WTC11 (cell line): ENCODE results near the gene CCK. TPM values are rescaled to one million over a fixed set of nuclear protein-coding genes. Genes with fewer than 3 reads are reported as not detected.

Source experiments
- ATAC-seq: fragments of 200-7000 bp; cut with Tn5 transposase; 2 replicates; pipeline ENCODE4 v1.10.0; 2021; ENCODE audit warnings: mild to moderate bottlenecking, moderate library complexity
- CTCF ChIA-PET: fragments of 300-600 bp; sonication (Branson Sonifier 250); formaldehyde crosslinking; loops from one replicate; lab custom pipeline; 2021; ENCODE audit warnings: antibody characterized with exemption; lab: Charles Lee
- POLR2A ChIA-PET: fragments of 350-600 bp; sonication (Branson Sonifier 250); formaldehyde crosslinking; loops from one replicate; lab custom pipeline; 2021; ENCODE audit warnings: antibody characterized with exemption; lab: Charles Lee
- DNase-seq: peaks from one replicate; pipeline ENCODE4 v3.0.0; 2021; ENCODE audit warnings: low spot score
- H3K27ac Mint-ChIP-seq: 2 replicates; pipeline ENCODE4 v1.8.0; 2021; ENCODE audit warnings: mixed read lengths
- H3K27me3 Mint-ChIP-seq: 2 replicates; pipeline ENCODE4 v1.8.0; 2021; ENCODE audit warnings: low read depth, mild to moderate bottlenecking, moderate library complexity, mixed read lengths
- H3K36me3 Mint-ChIP-seq: 2 replicates; pipeline ENCODE4 v1.8.0; 2021; ENCODE audit warnings: mixed read lengths
- H3K4me1 Mint-ChIP-seq: 2 replicates; pipeline ENCODE4 v1.8.0; 2022; ENCODE audit warnings: mixed read lengths
- H3K4me3 Mint-ChIP-seq: 2 replicates; pipeline ENCODE4 v1.8.0; 2021; ENCODE audit warnings: mild to moderate bottlenecking, moderate library complexity, mixed read lengths
- H3K9me3 Mint-ChIP-seq: 2 replicates; pipeline ENCODE4 v1.8.0; 2021; ENCODE audit warnings: mixed read lengths
- AFF4 ChIP-seq: sonication (generic); formaldehyde crosslinking; IDR thresholded peaks from 2 replicates; pipeline ENCODE4 v1.8.1; 2023; ENCODE audit warnings: mild to moderate bottlenecking, missing genetic modification reagents, borderline replicate concordance
- ARID4B ChIP-seq: sonication (generic); formaldehyde crosslinking; IDR thresholded peaks from 2 replicates; pipeline ENCODE4 v1.8.0; 2023; ENCODE audit warnings: missing genetic modification reagents, mild to moderate bottlenecking, borderline replicate concordance
- E2F1 ChIP-seq: sonication (generic); formaldehyde crosslinking; IDR thresholded peaks from 2 replicates; pipeline ENCODE4 v1.8.0; 2022; ENCODE audit warnings: mild to moderate bottlenecking, missing genetic modification reagents
- ESRRA ChIP-seq: sonication (generic); formaldehyde crosslinking; IDR thresholded peaks from 2 replicates; pipeline ENCODE4 v1.8.1; 2022; ENCODE audit warnings: mild to moderate bottlenecking, missing genetic modification reagents, borderline replicate concordance
- ETV6 ChIP-seq: sonication (generic); formaldehyde crosslinking; IDR thresholded peaks from 2 replicates; pipeline ENCODE4 v1.8.1; 2022; ENCODE audit warnings: mild to moderate bottlenecking, missing genetic modification reagents
- GRHL2 ChIP-seq: fragments of 250-450 bp; sonication (Bioruptor Pico); IDR thresholded peaks from 2 replicates; pipeline ENCODE4 v1.8.0; 2022; ENCODE audit warnings: mild to moderate bottlenecking, moderate library complexity; ENCODE audit not compliant: insufficient replicate concordance, severe bottlenecking
- HMGA2 ChIP-seq: fragments of 250-450 bp; sonication (Bioruptor Pico); IDR thresholded peaks from 2 replicates; pipeline ENCODE4 v1.4.0; 2021; ENCODE audit warnings: mild to moderate bottlenecking, moderate library complexity
- IRF1 ChIP-seq: sonication (generic); formaldehyde crosslinking; IDR thresholded peaks from 2 replicates; pipeline ENCODE4 v1.8.0; 2023; ENCODE audit warnings: missing genetic modification reagents
- MAX ChIP-seq: sonication (generic); formaldehyde crosslinking; IDR thresholded peaks from 2 replicates; pipeline ENCODE4 v1.8.0; 2022; ENCODE audit warnings: mild to moderate bottlenecking, missing genetic modification reagents
- MLX ChIP-seq: sonication (generic); formaldehyde crosslinking; IDR thresholded peaks from 2 replicates; pipeline ENCODE4 v1.8.1; 2023; ENCODE audit warnings: mild to moderate bottlenecking, missing genetic modification reagents, moderate library complexity
- MYBL2 ChIP-seq: sonication (generic); formaldehyde crosslinking; IDR thresholded peaks from 2 replicates; pipeline ENCODE4 v1.8.1; 2023; ENCODE audit warnings: mild to moderate bottlenecking, moderate library complexity, missing genetic modification reagents
- NR3C1 ChIP-seq: sonication (generic); formaldehyde crosslinking; conservative IDR thresholded peaks from 2 replicates; pipeline ENCODE4 v1.8.1; 2023; ENCODE audit warnings: low read depth, mild to moderate bottlenecking, missing genetic modification reagents
- SOX15 ChIP-seq: fragments of 250-450 bp; sonication (Bioruptor Pico); IDR thresholded peaks from 2 replicates; pipeline ENCODE4 v1.9.0; 2021; ENCODE audit warnings: mild to moderate bottlenecking
- USF1 ChIP-seq: sonication (generic); formaldehyde crosslinking; IDR thresholded peaks from 2 replicates; pipeline ENCODE4 v1.8.0; 2022; ENCODE audit warnings: mild to moderate bottlenecking, missing genetic modification reagents
- ZNF232 ChIP-seq: sonication (generic); formaldehyde crosslinking; IDR thresholded peaks from 2 replicates; pipeline ENCODE4 v1.8.0; 2022; ENCODE audit warnings: mild to moderate bottlenecking, missing genetic modification reagents
- ZNF263 ChIP-seq: sonication (generic); formaldehyde crosslinking; IDR thresholded peaks from 2 replicates; pipeline ENCODE4 v1.8.1; 2022; ENCODE audit warnings: low read depth, mild to moderate bottlenecking, moderate library complexity, missing genetic modification reagents
- ZNF423 ChIP-seq: fragments of 250-450 bp; sonication (Bioruptor Pico); IDR thresholded peaks from 2 replicates; pipeline ENCODE4 v2.1.2; 2022; ENCODE audit warnings: mild to moderate bottlenecking, moderate library complexity
- ZNF671 ChIP-seq: fragments of 250-450 bp; sonication (Bioruptor Pico); IDR thresholded peaks from 2 replicates; pipeline ENCODE4 v1.8.0; 2021; ENCODE audit warnings: mild to moderate bottlenecking
- total RNA-seq: library from RNA; stranded (reverse); gene quantifications from 3 replicates; pipeline ENCODE4 v1.2.3, GENCODE V29; 2021

Gene CCK
- total RNA-seq, 1 experiment from 2014 or later: 0.50 TPM

- peak overlapping the region; percentile 63 for H3K4me3 Mint-ChIP-seq
- no peaks in the 10 kb centered on the region for H3K36me3 Mint-ChIP-seq
- no peaks in the 10 kb centered on the region for H3K9me3 Mint-ChIP-seq
- peaks cover 18% of the 10 kb centered on the region for H3K4me1 Mint-ChIP-seq
- ATAC-seq (peak; percentile 83), DNase-seq (peak; percentile 68)
- ChIA-PET CTCF (interaction anchor here (0.5 to 6.3 kb wide), 12 partner anchors 9 to 277 kb away, joined by 3 to 24 read pairs (median 4); partner anchors contain the start of gene VIPR1), POLR2A (interaction anchor here (0.5 kb wide), 1 partner anchor 189 kb away, joined by 3 read pairs; no protein-coding TSS in a partner anchor)
- TF ChIP-seq ETV6 (CRISPR knock-in tag) (peak; percentile 29; the same call in 1 of the 2 replicates), ZNF423 (0 out of 2 replicates have a peak, but pooled peaks have one; percentile 48), MAX (CRISPR knock-in tag) (peak; percentile 47; the same call in 1 of the 2 replicates), MYBL2 (CRISPR knock-in tag) (no peak), USF1 (CRISPR knock-in tag) (no peak), SOX15 (CRISPR knock-in tag) (no peak), ZNF263 (CRISPR knock-in tag) (no peak)
- peaks cover 52% of the 10 kb centered on the region for H3K27me3 Mint-ChIP-seq
- no peak overlapping the region for H3K27ac Mint-ChIP-seq
These were observed 2.3 kb downstream of the CCK start for GRCh38 chr3:42263354-42264346.

GRCh38 chr3:42262525-42262924 lies 3.5 kb downstream of the CCK start:
- TF ChIP-seq NR3C1 (CRISPR knock-in tag): no peak
- no peak for TF ChIP-seq GRHL2 (CRISPR knock-in tag)
- Mint-ChIP-seq H3K27ac (no peak overlapping the region), H3K36me3 (no peaks in the 10 kb centered on the region), H3K27me3 (peaks cover 56% of the 10 kb centered on the region), H3K4me3 (peak overlapping the region; percentile 63), H3K4me1 (peaks cover 18% of the 10 kb centered on the region), H3K9me3 (no peaks in the 10 kb centered on the region)
- DNase-seq: no peak
- CTCF ChIA-PET: interaction anchor here (1.0 to 6.3 kb wide), 3 partner anchors 15 to 181 kb away, joined by 4 to 24 read pairs (median 4); no protein-coding TSS in a partner anchor
- POLR2A ChIA-PET: no interaction called here
- ATAC-seq: no peak

- H3K4me3 Mint-ChIP-seq: no peak overlapping the region
- ChIA-PET POLR2A (no interaction called here), CTCF (interaction anchor here (1.1 kb wide), 2 partner anchors 11 to 187 kb away, joined by 3 to 4 read pairs; no protein-coding TSS in a partner anchor)
- DNase-seq (no peak), ATAC-seq (no peak)
- no peaks in the 10 kb centered on the region for H3K36me3 Mint-ChIP-seq
- no peak overlapping the region for H3K27ac Mint-ChIP-seq
- H3K9me3 Mint-ChIP-seq: no peaks in the 10 kb centered on the region
- H3K4me1 Mint-ChIP-seq: 0 out of 2 replicates have a peak, but pooled peaks cover 2% of the 10 kb centered on the region
- H3K27me3 Mint-ChIP-seq: peaks cover 12% of the 10 kb centered on the region
- TF ChIP-seq HMGA2 (CRISPR knock-in tag) (no peak), AFF4 (no peak), ZNF232 (CRISPR knock-in tag) (no peak), ZNF671 (CRISPR knock-in tag) (no peak), MLX (CRISPR knock-in tag) (no peak), IRF1 (CRISPR knock-in tag) (no peak), E2F1 (CRISPR knock-in tag) (no peak), ESRRA (no peak), ARID4B (no peak)
These were observed 9.0 kb downstream of the CCK start for GRCh38 chr3:42257007-42257406.
